T-helper 17 cell (primary cell): ENCODE data around the gene RFX4. TPM values are rescaled to one million over a fixed set of nuclear protein-coding genes. Genes with fewer than 3 reads are reported as not detected.
A peak's percentile ranks its signal among the peaks of the same experiment; 100 is the strongest.

Experiments
- ATAC-seq: fragments of 150-1000 bp; cut with Tn5 transposase; 2 replicates; pipeline ENCODE4 v1.10.0; 2021; ENCODE audit warnings: mild to moderate bottlenecking, moderate library complexity
- DNase-seq, 3 donors: peaks; one replicate each; pipeline versions ENCODE4 v3.0.0 to v3.0.0-alpha.2; 2020 to 2021
- H3K9me3 ChIP-seq: one replicate; pipeline ENCODE4 v1.7.0; 2013; ENCODE audit warnings: low read length, mild to moderate bottlenecking; ENCODE audit not compliant: control insufficient read depth, poor library complexity, severe bottlenecking
- H3K27ac Mint-ChIP-seq: one replicate; pipeline ENCODE4 v1.8.0; 2022; ENCODE audit warnings: mild to moderate bottlenecking, moderate library complexity, mixed read lengths
- H3K27me3 Mint-ChIP-seq: one replicate; pipeline ENCODE4 v1.8.0; 2022; ENCODE audit warnings: mixed read lengths
- H3K36me3 Mint-ChIP-seq: one replicate; pipeline ENCODE4 v1.8.0; 2022; ENCODE audit warnings: low read depth, mixed read lengths
- H3K4me1 Mint-ChIP-seq: one replicate; pipeline ENCODE4 v1.8.0; 2022; ENCODE audit warnings: mild to moderate bottlenecking, mixed read lengths
- H3K4me3 Mint-ChIP-seq: one replicate; pipeline ENCODE4 v1.8.0; 2022; ENCODE audit warnings: mild to moderate bottlenecking, moderate library complexity, mixed read lengths
- total RNA-seq, 4 donors: library from RNA in 2 of 4; stranded (reverse) in 2 of 4; gene quantifications; one replicate each; pipeline ENCODE4 v1.2.3 and lab custom pipeline; 2022 to 2026

The RFX4 gene
- total RNA-seq, 2 donors from 2014 or later: not detected

DNA sequence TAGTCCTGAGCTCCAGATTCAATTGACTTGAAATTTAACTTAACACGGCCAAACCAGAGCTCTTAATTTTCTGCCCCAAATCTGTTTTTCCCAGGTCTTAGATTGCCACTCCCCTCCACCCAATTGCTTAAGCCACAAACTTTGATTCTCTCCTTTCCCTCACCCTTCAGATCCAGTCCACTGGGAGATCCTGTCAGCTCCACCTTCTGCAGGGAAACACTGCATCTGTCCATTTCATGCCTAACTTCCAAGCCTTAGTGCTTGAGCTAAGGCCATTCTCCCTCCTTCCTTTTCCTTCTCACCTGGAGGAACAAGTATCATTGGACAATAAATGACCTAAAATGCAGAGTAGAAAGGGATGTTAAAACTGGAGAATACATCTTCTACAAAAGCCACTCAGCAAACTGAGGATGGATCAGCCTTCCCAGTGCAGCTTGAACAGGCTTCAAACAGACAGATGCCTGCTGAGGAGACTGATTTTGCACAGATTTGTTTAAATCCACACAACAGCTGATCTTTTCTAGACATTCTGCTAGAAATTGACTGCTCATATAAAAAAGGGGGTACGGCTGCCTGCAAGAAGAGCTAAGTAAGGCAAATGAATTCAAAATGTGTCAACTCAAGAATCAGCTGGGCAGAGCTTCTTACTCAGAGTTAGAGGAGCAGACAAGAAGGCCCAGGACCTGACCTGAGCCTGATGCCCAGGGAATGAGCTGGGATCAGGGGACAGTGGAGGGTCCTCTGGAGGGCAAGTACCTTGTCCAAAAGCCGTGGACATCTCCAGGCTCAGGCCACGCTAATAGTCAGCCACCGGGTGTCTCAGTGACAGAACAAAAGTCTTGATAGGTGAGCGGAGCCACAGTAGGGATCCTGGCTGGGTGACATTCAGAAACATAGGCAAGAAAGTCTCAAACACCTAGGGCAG, 110.4 kb downstream of the RFX4 start:
- Mint-ChIP-seq H3K4me3 (no peak overlapping the region), H3K27ac (peak overlapping the region; percentile 1), H3K36me3 (no peaks in the 10 kb centered on the region), H3K4me1 (peaks cover 2% of the 10 kb centered on the region), H3K27me3 (no peaks in the 10 kb centered on the region)
- H3K9me3 ChIP-seq: no peaks in the 10 kb centered on the region
- DNase-seq (no peak), ATAC-seq (no peak)

DNA sequence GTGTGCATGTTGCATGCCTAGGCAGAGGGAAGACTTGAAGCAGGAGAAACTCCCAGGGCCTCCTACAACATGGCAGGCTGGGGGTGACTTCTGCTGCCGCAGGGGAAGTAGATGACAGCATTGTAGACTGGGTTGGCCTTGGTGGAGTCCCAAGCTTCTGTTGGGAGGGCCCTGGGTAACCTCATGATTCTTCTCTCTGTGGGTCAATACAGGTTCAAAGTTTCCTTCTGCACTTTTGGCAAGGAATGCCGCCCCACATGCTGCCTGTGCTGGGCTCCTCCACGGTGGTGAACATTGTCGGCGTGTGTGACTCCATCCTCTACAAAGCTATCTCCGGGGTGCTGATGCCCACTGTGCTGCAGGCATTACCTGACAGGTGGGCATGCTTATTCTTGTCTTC, 113.3 kb downstream of the RFX4 start:
- Mint-ChIP-seq H3K4me1 (peaks cover 2% of the 10 kb centered on the region), H3K36me3 (peaks cover 2% of the 10 kb centered on the region), H3K27ac (no peak overlapping the region), H3K27me3 (no peaks in the 10 kb centered on the region), H3K4me3 (no peak overlapping the region)
- ATAC-seq (no peak), DNase-seq (no peak)
- no peaks in the 10 kb centered on the region for H3K9me3 ChIP-seq

DNA sequence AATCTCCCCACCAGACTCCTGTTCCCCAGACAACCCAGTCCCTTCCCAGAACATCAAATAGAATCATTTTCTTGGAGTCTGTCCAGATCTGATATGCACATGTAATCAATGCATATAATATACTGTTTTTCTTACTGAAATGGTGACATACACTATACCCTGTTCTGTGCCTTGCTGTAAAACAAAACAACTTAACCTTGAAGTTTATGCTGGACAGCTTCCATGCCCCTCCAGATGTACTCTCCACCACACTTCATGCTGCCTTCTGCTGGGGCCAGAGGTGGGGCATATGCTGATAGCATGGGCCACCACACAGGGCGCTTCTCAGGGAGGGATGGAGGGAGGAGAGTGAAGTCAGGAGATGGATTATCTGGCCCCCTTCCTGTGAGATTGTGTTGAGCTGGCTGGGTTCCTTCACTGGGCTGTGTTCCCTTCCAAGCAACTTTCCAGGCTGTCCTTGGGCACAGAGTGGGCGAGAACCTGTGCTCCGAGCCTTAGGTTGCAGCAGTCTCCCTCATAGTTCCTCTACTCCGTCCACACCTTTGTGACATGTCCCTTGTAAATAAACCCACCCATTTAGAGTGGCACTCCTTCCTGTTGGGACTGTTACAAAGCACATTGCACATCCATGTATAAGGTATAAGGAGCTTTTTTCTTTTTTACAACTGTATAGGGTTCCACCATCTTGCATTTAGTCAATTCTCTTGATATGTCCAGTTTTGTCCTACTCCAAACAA, 114.0 kb downstream of the RFX4 start:
- Mint-ChIP-seq H3K36me3 (peaks cover 2% of the 10 kb centered on the region), H3K4me3 (no peak overlapping the region), H3K27ac (no peak overlapping the region), H3K4me1 (peaks cover 2% of the 10 kb centered on the region), H3K27me3 (no peaks in the 10 kb centered on the region)
- no peaks in the 10 kb centered on the region for H3K9me3 ChIP-seq
- DNase-seq (no peak), ATAC-seq (no peak)

DNA sequence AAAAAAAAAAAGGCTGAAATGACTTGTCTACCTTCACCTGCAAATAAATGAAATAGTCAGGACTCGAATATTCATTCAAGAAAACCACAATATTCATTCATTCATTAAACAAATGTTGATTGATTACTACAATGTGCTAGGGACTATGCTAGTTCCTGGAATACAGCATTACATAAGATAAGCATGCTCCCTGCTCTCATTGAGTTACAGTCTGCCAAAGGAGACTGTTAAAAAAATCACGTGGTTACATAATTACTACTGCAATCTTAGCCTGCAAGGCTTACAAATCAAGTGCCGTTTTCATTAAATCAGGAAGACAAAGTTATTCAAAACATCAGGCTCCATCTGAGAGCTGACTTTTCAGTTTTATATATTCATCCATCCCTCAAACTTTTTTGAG, 121.3 kb downstream of the RFX4 start:
- H3K27me3 Mint-ChIP-seq: no peaks in the 10 kb centered on the region
- H3K4me3 Mint-ChIP-seq: no peak overlapping the region
- peaks cover 2% of the 10 kb centered on the region for H3K36me3 Mint-ChIP-seq
- no peaks in the 10 kb centered on the region for H3K4me1 Mint-ChIP-seq
- peaks cover 5% of the 10 kb centered on the region for H3K9me3 ChIP-seq
- ATAC-seq (no peak), DNase-seq (no peak)
- no peak overlapping the region for H3K27ac Mint-ChIP-seq

DNA sequence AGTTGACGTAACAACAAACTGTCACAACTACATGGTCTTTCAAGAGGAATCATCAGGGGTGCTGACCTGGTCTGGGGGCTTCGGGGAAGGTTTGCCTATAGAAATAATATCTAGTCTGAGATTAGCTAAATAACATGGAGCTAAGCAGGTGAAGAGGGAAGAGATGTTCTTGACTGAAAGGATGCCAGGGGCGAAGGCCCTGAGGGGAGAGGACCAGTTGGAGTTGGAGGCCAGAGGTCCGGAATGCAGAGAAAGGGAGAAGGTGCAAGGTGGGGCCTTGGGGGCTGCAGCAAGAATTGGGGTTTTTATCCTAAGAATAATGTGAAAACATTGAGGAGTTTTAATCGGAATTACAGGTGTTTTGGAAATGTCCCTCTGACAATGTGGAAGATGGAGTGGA, 123.2 kb downstream of the RFX4 start:
- no peak for ATAC-seq
- no peak for DNase-seq
- Mint-ChIP-seq H3K4me3 (no peak overlapping the region), H3K4me1 (no peaks in the 10 kb centered on the region), H3K27ac (no peak overlapping the region), H3K36me3 (no peaks in the 10 kb centered on the region), H3K27me3 (peaks cover 7% of the 10 kb centered on the region)
- peaks cover 5% of the 10 kb centered on the region for H3K9me3 ChIP-seq

DNA sequence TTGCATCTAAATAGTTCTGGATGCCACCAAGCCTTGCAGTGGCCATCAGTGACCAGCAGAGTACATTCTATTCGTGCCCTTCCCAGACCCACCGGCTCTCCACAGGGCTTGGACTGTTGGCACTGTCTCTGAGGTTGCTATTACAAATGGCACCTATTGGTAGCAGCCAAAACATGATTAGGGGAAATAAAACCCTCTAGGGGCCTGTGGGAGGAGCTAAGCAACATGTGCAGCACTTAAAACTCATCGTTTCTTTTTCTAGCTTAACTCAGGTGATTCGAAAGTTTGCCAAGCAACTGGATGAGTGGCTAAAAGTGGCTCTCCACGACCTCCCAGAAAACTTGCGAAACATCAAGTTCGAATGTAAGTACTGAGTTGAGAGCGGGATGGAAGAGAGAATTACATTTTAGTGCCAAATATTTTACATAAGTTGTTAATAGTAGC, 126.3 kb downstream of the RFX4 start:
- H3K9me3 ChIP-seq: no peaks in the 10 kb centered on the region
- DNase-seq (no peak), ATAC-seq (no peak)
- Mint-ChIP-seq H3K36me3 (peaks cover 2% of the 10 kb centered on the region), H3K27me3 (peaks cover 26% of the 10 kb centered on the region), H3K27ac (no peak overlapping the region), H3K4me3 (no peak overlapping the region), H3K4me1 (peaks cover 2% of the 10 kb centered on the region)

DNA sequence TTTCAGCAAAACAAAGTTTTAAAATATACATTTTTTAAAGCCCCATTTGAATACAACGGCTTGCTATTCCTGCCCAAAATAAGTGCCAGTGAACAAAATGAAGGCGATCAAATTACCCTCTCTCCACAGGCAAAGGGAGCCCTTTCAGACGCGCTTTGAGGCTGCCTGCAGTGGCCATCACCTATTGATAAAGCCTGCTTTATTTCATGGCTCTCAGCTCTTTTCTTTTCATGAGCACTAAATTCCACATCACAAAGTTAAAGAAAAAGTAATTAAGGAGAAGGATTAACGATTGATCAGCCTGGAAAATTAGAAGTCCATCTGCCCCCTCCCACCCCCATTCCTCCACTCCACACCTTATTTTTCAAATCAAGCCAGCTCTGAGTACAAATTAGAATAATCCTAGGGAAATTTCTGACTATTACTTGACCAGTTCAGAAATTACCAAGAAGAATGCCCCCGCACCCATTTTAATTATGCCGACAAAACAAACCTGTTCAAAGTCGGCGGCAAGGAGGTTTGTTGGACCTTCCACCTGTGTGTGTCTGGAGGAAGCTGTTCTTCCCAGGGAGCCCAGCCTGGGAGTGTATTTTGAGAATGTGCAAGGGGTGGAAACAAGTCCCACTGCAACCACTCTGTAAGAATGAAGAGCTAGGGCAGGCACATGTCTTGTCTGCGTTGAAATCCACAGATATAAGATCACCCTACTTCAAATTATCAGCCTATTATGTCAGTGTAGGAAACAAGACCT, 127.5 kb downstream of the RFX4 start:
- DNase-seq: no peak
- H3K4me1 Mint-ChIP-seq: peaks cover 2% of the 10 kb centered on the region
- H3K9me3 ChIP-seq: no peaks in the 10 kb centered on the region
- no peak for ATAC-seq
- H3K27me3 Mint-ChIP-seq: peaks cover 26% of the 10 kb centered on the region
- no peak overlapping the region for H3K4me3 Mint-ChIP-seq
- H3K27ac Mint-ChIP-seq: no peak overlapping the region
- peaks cover 2% of the 10 kb centered on the region for H3K36me3 Mint-ChIP-seq

DNA sequence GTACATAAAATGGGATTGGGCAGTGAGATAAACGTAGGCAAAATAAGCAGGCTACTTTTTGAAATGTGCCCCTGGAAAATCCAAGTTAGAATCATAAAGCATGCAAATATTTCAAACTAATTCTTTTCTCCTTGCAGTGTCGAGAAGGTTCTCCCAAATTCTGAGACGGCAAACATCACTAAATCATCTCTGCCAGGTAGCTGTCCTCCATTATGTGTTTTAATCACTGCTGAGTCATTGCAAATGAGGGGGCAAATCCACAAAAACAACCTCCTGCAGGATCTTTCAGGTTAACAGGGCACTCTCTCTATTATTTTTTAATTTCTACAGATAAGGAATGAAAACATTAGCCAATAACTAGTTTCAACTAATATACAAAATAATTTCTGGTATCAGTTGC, 128.5 kb downstream of the RFX4 start:
- H3K4me3 Mint-ChIP-seq: no peak overlapping the region
- peaks cover 26% of the 10 kb centered on the region for H3K27me3 Mint-ChIP-seq
- H3K36me3 Mint-ChIP-seq: peaks cover 2% of the 10 kb centered on the region
- no peak overlapping the region for H3K27ac Mint-ChIP-seq
- H3K9me3 ChIP-seq: no peaks in the 10 kb centered on the region
- ATAC-seq: no peak
- no peak for DNase-seq
- peaks cover 2% of the 10 kb centered on the region for H3K4me1 Mint-ChIP-seq

DNA sequence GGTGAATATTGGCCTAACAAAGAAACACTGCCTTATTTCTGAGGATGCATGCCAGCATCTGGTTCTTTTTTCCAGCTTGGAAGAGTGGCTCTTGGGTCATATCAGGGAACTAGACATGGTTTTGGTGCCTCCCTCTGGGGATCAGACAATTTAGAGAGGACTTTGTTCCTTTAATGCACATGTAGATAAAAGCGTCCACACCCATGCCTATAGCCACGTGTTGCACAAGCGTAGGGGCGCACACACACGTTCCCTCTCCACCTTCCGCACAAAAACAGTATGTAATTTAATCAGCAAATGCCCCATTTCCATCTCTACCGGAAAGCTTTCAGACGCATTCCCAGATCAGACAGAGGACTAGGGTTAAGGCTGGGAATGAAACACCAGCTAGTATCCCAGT, 130.0 kb downstream of the RFX4 start:
- DNase-seq (no peak), ATAC-seq (no peak)
- Mint-ChIP-seq H3K4me3 (no peak overlapping the region), H3K36me3 (peaks cover 2% of the 10 kb centered on the region), H3K4me1 (peaks cover 2% of the 10 kb centered on the region), H3K27ac (no peak overlapping the region), H3K27me3 (peaks cover 26% of the 10 kb centered on the region)
- H3K9me3 ChIP-seq: no peaks in the 10 kb centered on the region

DNA sequence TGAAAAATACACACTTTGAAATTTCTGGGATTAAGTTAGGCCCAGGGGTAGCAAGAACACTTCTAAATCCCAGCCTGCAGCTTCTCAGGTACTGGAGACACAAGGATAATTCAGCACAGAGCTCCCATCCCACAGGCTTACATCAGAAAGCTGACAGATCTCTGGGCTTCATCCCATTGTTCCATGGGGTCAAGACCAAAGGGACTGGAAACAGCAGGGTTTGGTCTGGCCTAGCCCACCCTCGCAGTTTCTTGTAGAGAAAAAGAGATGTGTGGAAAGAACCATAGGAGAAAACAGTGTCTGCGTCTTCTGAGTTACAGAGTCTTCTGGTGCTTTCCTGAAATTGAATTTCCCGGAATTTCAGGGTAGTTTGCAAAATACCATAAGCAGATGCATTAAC, 132.1 kb downstream of the RFX4 start:
- peaks cover 2% of the 10 kb centered on the region for H3K4me1 Mint-ChIP-seq
- no peak overlapping the region for H3K4me3 Mint-ChIP-seq
- H3K27ac Mint-ChIP-seq: no peak overlapping the region

DNA sequence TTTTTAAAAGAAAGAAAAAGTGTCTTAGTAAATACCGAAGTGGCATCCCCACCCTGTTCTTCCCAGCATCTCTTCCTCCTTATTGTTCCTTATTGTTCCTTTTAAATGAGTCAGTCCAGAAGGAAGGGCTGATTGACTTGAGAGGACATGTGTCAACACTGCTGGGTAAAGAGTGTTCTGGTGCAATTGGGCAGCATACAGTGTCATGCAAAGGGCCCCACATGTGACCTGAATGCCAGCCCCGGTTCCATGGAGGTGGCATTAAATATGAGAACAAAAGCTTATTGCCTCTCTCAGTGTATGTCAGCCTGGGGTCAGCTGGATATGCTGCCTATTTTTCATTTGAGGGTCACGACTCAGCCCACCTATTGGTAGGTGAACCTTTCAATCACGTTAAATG, 132.8 kb downstream of the RFX4 start:
- Mint-ChIP-seq H3K4me3 (no peak overlapping the region), H3K27ac (no peak overlapping the region), H3K27me3 (peaks cover 23% of the 10 kb centered on the region), H3K4me1 (peaks cover 2% of the 10 kb centered on the region), H3K36me3 (peaks cover 2% of the 10 kb centered on the region)
- no peak for ATAC-seq
- no peak for DNase-seq
- no peaks in the 10 kb centered on the region for H3K9me3 ChIP-seq

More for the DNA sequence above, 132.1 kb downstream of the RFX4 start:
- DNase-seq (no peak), ATAC-seq (no peak)
- peaks cover 26% of the 10 kb centered on the region for H3K27me3 Mint-ChIP-seq
- H3K9me3 ChIP-seq: no peaks in the 10 kb centered on the region
- H3K36me3 Mint-ChIP-seq: peaks cover 2% of the 10 kb centered on the region

DNA sequence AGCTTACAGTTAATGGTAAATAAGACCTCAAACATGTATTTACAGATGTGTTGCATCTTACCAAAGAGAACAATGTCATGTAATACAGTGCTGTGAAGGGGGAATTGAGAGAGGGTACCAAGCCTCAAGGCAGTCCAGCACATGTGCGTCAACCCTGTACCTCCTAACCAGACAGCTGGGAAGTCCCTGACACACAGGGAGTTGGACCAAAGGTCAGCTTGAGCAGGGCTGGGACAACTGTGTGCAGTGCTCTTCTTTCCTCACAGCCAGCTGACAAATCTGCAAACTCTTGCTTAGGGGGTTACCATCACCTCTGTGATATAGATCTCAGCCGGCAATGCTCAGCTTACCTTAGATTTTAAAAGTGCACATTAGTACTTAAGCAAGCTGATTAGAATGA, 134.9 kb downstream of the RFX4 start:
- Mint-ChIP-seq H3K27me3 (peaks cover 9% of the 10 kb centered on the region), H3K27ac (no peak overlapping the region), H3K4me3 (no peak overlapping the region), H3K36me3 (peaks cover 2% of the 10 kb centered on the region), H3K4me1 (peaks cover 9% of the 10 kb centered on the region)
- ATAC-seq (no peak), DNase-seq (no peak)
- no peaks in the 10 kb centered on the region for H3K9me3 ChIP-seq

DNA sequence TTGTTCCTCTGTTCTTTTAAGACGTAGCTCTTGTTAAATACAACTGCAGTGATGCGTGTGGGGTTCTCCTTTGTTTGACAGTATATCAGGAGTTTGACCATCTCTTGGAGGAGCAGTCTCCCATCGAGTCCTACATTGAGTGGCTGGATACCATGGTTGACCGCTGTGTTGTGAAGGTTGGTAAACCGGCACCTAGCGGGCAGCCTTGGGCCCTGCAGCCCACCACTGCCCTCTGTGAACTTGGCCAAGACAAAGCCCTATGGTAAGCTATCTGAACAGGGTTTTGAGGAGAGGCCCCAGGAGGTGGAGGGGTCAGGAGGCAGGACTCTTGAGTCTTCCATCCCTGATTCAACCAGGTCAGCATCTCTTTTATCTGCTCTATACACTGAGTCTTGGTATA, 137.1 kb downstream of the RFX4 start:
- no peak overlapping the region for H3K27ac Mint-ChIP-seq
- no peak for ATAC-seq
- H3K9me3 ChIP-seq: no peaks in the 10 kb centered on the region
- H3K36me3 Mint-ChIP-seq: no peaks in the 10 kb centered on the region
- DNase-seq: no peak
- peaks cover 11% of the 10 kb centered on the region for H3K4me1 Mint-ChIP-seq
- H3K27me3 Mint-ChIP-seq: no peaks in the 10 kb centered on the region
- H3K4me3 Mint-ChIP-seq: no peak overlapping the region
